A673 (cell line): ENCODE data around the gene POU3F1. TPM values are rescaled to one million over a fixed set of nuclear protein-coding genes. Genes with fewer than 3 reads are reported as not detected.
A peak's percentile ranks its signal among the peaks of the same experiment; 100 is the strongest.

Source experiments
- Bru-seq: library from RNA; stranded (reverse); fragments of 400-500 nt; gene quantifications from one replicate; lab custom pipeline; 2021; lab: Mats Ljungman, UMichigan
- BruChase-seq, 2 experiments: library from RNA; stranded (reverse); fragments of 400-500 nt; gene quantifications; one replicate each; lab custom pipeline; 2021; lab: Mats Ljungman, UMichigan
- BruUV-seq: library from RNA; stranded (reverse); fragments of 400-500 nt; replicated peaks from 2 replicates; lab custom pipeline; 2021; lab: Mats Ljungman, UMichigan
- CTCF ChIA-PET: fragments of 300-600 bp; sonication (Branson Sonifier 250); formaldehyde crosslinking; loops from one replicate; lab custom pipeline; 2022; ENCODE audit warnings: antibody characterized with exemption; lab: Charles Lee
- POLR2A ChIA-PET: fragments of 300-600 bp; sonication (Branson Sonifier 250); formaldehyde crosslinking; loops from one replicate; lab custom pipeline; 2022; ENCODE audit warnings: antibody characterized with exemption; ENCODE audit not compliant: low non-redundant PET; lab: Charles Lee
- DNase-seq: peaks from one replicate; pipeline ENCODE4 v3.0.0-alpha.2; 2015; ENCODE audit warnings: low spot score
- H3K27ac ChIP-seq: fragments of 200-600 bp; sonication (generic); 2 replicates; pipeline ENCODE4 v1.5.1; 2016; ENCODE audit warnings: mixed run types, low read depth, mild to moderate bottlenecking, mixed read lengths, antibody characterized with exemption, low read length; ENCODE audit not compliant: poor library complexity, severe bottlenecking
- H3K27me3 ChIP-seq: fragments of 200-600 bp; sonication (generic); replicated peaks from 2 replicates; pipeline ENCODE4 v1.6.1; 2017; ENCODE audit warnings: mixed run types, low read depth, mild to moderate bottlenecking, mixed read lengths, antibody characterized with exemption, low read length; ENCODE audit not compliant: insufficient read depth, poor library complexity
- H3K36me3 ChIP-seq: fragments of 200-600 bp; sonication (generic); 2 replicates; pipeline ENCODE4 v1.6.1; 2016; ENCODE audit warnings: mixed run types, mild to moderate bottlenecking, mixed read lengths, antibody characterized with exemption, low read length; ENCODE audit not compliant: insufficient read depth, poor library complexity, severe bottlenecking
- H3K4me1 ChIP-seq: fragments of 200-600 bp; sonication (generic); 2 replicates; pipeline ENCODE4 v1.6.1; 2017; ENCODE audit warnings: mixed run types, mild to moderate bottlenecking, mixed read lengths, antibody characterized with exemption, low read length; ENCODE audit not compliant: insufficient read depth, poor library complexity, severe bottlenecking
- H3K4me3 ChIP-seq: fragments of 200-600 bp; sonication (generic); 2 replicates; pipeline ENCODE4 v1.5.1; 2016; ENCODE audit warnings: low read depth, mixed run types, mild to moderate bottlenecking, mixed read lengths, low read length; ENCODE audit not compliant: poor library complexity, severe bottlenecking
- H3K9me3 ChIP-seq: fragments of 200-600 bp; sonication (generic); 2 replicates; pipeline ENCODE4 v1.6.1; 2016; ENCODE audit warnings: mixed run types, low read depth, mild to moderate bottlenecking, mixed read lengths, antibody characterized with exemption, low read length; ENCODE audit not compliant: poor library complexity, severe bottlenecking
- CTCF ChIP-seq: fragments of 300-800, 200-600 bp; sonication (generic); conservative IDR thresholded peaks from 2 replicates; pipeline ENCODE4 v1.5.1; 2017; ENCODE audit warnings: low read depth, mild to moderate bottlenecking, antibody characterized with exemption, low read length, moderate library complexity, mixed read lengths
- EZH2 ChIP-seq: fragments of 200-600 bp; sonication (generic); IDR thresholded peaks from 2 replicates; pipeline ENCODE4 v1.6.1; 2017; ENCODE audit warnings: borderline replicate concordance, low read depth, mild to moderate bottlenecking, mixed read lengths, antibody characterized with exemption, low read length; ENCODE audit not compliant: poor library complexity, severe bottlenecking
- intact Hi-C: fragments of 100-400 bp; cut with micrococcal nuclease; formaldehyde crosslinking; loops from one replicate; pipeline ENCODE4 v1.10.0; 2022; ENCODE audit not compliant: unreplicated experiment
- long read RNA-seq: library from polyadenylated mRNA; stranded (forward); transcript quantifications from one replicate; pipeline ENCODE4 v2.0.0, GENCODE V29; 2022
- total RNA-seq: library from RNA; stranded (reverse); gene quantifications from 2 replicates; pipeline ENCODE4 v1.2.3, GENCODE V29; 2021

POU3F1 gene
- total RNA-seq (83.3 and 92.9 TPM in 2 replicates), Bru-seq, nascent RNA (percentile 85 among the genes with signal in this experiment), BruChase-seq, experiment 1, labeled RNA remaining after a 2-hour chase (percentile 97 among the genes with signal in this experiment), BruChase-seq, experiment 2, labeled RNA remaining after a 6-hour chase (percentile 81 among the genes with signal in this experiment)
- long read RNA-seq, transcript POU3F1-201 (1 exons, 2,184 nt) = major isoform, 179 of 180 reads
- long read RNA-seq, partial matches to known transcripts = 0 of 180 reads
- long read RNA-seq, other reads (novel, unspliced or antisense) = 1 of 180 reads

GRCh38 chr1:38046333-38046883 is at the start of gene POU3F1:
POU3F1 (minus strand) TSS chr1:38046793; CDS start chr1:38046743, 50 bp downstream.
- Histone ChIP-seq H3K36me3 (peaks cover 42% of the 10 kb centered on the region), H3K27me3 (no peaks in the 10 kb centered on the region), H3K4me1 (peaks cover 37% of the 10 kb centered on the region), H3K27ac (peak within 1 kb of the TSS; percentile 93), H3K9me3 (no peaks in the 10 kb centered on the region), H3K4me3 (peak within 1 kb of the TSS; percentile 97)
- ChIA-PET CTCF (interaction anchor here (0.6 to 1.3 kb wide), 5 partner anchors 14 to 539 kb away, joined by 3 to 7 read pairs (median 4); no protein-coding TSS in a partner anchor), POLR2A (interaction anchor here (0.5 to 1.1 kb wide), 7 partner anchors 18 to 294 kb away, joined by 3 to 7 read pairs (median 4); no protein-coding TSS in a partner anchor)
- no TSS peak for BruUV-seq
- TF ChIP-seq CTCF (no peak), EZH2 (no peak)
- intact Hi-C loops = loop anchor here (5.0 kb wide), 1 partner anchor 681 kb away; no protein-coding TSS in a partner anchor
- no peak for DNase-seq

GRCh38 chr1:38095454-38095931 is 48.9 kb upstream of the POU3F1 start:
- DNase-seq = peak; percentile 51
- ChIA-PET POLR2A (interaction anchor here (1.0 kb wide), 1 partner anchor 19 kb away, joined by 5 read pairs; no protein-coding TSS in a partner anchor), CTCF (interaction anchor here (0.6 kb wide), 1 partner anchor 754 kb away, joined by 3 read pairs; no protein-coding TSS in a partner anchor)
- Histone ChIP-seq H3K4me3 (no peak overlapping the region), H3K27ac (peak overlapping the region; percentile 76), H3K4me1 (peaks cover 62% of the 10 kb centered on the region), H3K27me3 (no peaks in the 10 kb centered on the region), H3K36me3 (no peaks in the 10 kb centered on the region), H3K9me3 (no peaks in the 10 kb centered on the region)
- BruUV-seq = no TSS peak
- no peak for TF ChIP-seq EZH2
- no peak for TF ChIP-seq CTCF
- intact Hi-C loops = no loop called here

- TF ChIP-seq EZH2 (no peak), CTCF (no peak)
- Histone ChIP-seq H3K27me3 (no peaks in the 10 kb centered on the region), H3K9me3 (no peaks in the 10 kb centered on the region), H3K4me3 (no peak overlapping the region), H3K27ac (peak overlapping the region; percentile 76), H3K4me1 (peaks cover 62% of the 10 kb centered on the region), H3K36me3 (no peaks in the 10 kb centered on the region)
- DNase-seq = peak; percentile 55
- intact Hi-C loops = no loop called here
- CTCF ChIA-PET = interaction anchor here (0.6 kb wide), 1 partner anchor 755 kb away, joined by 3 read pairs; no protein-coding TSS in a partner anchor
- BruUV-seq = no TSS peak
- POLR2A ChIA-PET = interaction anchor here (1.0 kb wide), 1 partner anchor 19 kb away, joined by 5 read pairs; no protein-coding TSS in a partner anchor
Observed at GRCh38 chr1:38094711-38095290, 48.2 kb upstream of the POU3F1 start.
